ENCODE measurements around the gene ATG9B. TPM values are rescaled to one million over a fixed set of nuclear protein-coding genes. Genes with fewer than 3 reads are reported as not detected.
"Not testable (repeated sequence)": the region's sequence is repeated elsewhere in the genome, so short reads cannot be mapped to it uniquely, and the experiment has no call there.

ATG9B gene
- total RNA-seq, 1 donor from 2014 or later = not detected

- intact Hi-C loops (cut with DNase I) = no loop called here
- ATAC-seq (ENCODE audit: poor library complexity) = no peak
- DNase-seq = no peak
Measured at GRCh38 chr7:151040616-151041375, 16.5 kb upstream of the ATG9B start.

GRCh38 chr7:151039850-151040548 is 15.7 kb upstream of the ATG9B start:
- DNase-seq = no peak
- intact Hi-C loops (cut with DNase I) = loop anchor here (10.0 kb wide), 1 partner anchor 75 kb away; no protein-coding TSS in a partner anchor
- ATAC-seq (ENCODE audit: poor library complexity) = no peak

GRCh38 chr7:151038951-151039849 is 14.9 kb upstream of the ATG9B start:
- intact Hi-C loops (cut with DNase I) = loop anchor here (10.0 kb wide), 1 partner anchor 76 kb away; no protein-coding TSS in a partner anchor
- ATAC-seq (ENCODE audit: poor library complexity) (peak; percentile 43), DNase-seq (peak; percentile 66)

- DNase-seq (no peak), ATAC-seq (ENCODE audit: poor library complexity) (no peak)
- intact Hi-C loops (cut with DNase I) = loop anchor here (10.0 kb wide), 1 partner anchor 79 kb away; no protein-coding TSS in a partner anchor
Measured at GRCh38 chr7:151035902-151036301, 11.6 kb upstream of the ATG9B start.

GRCh38 chr7:151035026-151035717 is 10.9 kb upstream of the ATG9B start:
- intact Hi-C loops (cut with DNase I) = loop anchor here (10.0 kb wide), 1 partner anchor 80 kb away; no protein-coding TSS in a partner anchor
- ATAC-seq (ENCODE audit: poor library complexity) (peak; percentile 71), DNase-seq (no peak)

- DNase-seq (no peak), ATAC-seq (ENCODE audit: poor library complexity) (no peak)
- intact Hi-C loops (cut with DNase I) = loop anchor here (10.0 kb wide), 1 partner anchor 80 kb away; no protein-coding TSS in a partner anchor
Measured at GRCh38 chr7:151034312-151035025, 10.2 kb upstream of the ATG9B start.

- ATAC-seq (ENCODE audit: poor library complexity) = no peak
- intact Hi-C loops (cut with DNase I) = loop anchor here (10.0 kb wide), 1 partner anchor 81 kb away; no protein-coding TSS in a partner anchor
Measured at GRCh38 chr7:151033864-151034249, 9.6 kb upstream of the ATG9B start.

GRCh38 chr7:151032936-151033863 is 8.9 kb upstream of the ATG9B start:
- intact Hi-C loops (cut with DNase I) = loop anchor here (10.0 kb wide), 1 partner anchor 82 kb away; no protein-coding TSS in a partner anchor
- ATAC-seq (ENCODE audit: poor library complexity) = no peak

More at GRCh38 chr7:151033864-151034249, 9.6 kb upstream of the ATG9B start:
- DNase-seq = no peak

GRCh38 chr7:151031011-151031410 is 6.7 kb upstream of the ATG9B start:
- DNase-seq = no peak
- ATAC-seq (ENCODE audit: poor library complexity) = no peak
- intact Hi-C loops (cut with DNase I) = loop anchor here (10.0 kb wide), 1 partner anchor 84 kb away; no protein-coding TSS in a partner anchor

More at GRCh38 chr7:151032936-151033863, 8.9 kb upstream of the ATG9B start:
- no peak for DNase-seq

GRCh38 chr7:151028948-151029501 is 4.7 kb upstream of the ATG9B start:
- intact Hi-C loops (cut with DNase I) = no loop called here
- ATAC-seq (ENCODE audit: poor library complexity) (no peak), DNase-seq (no peak)

GRCh38 chr7:151028131-151028947 is 4.0 kb upstream of the ATG9B start, which contains the start of gene ABCB8:
Gene ABCB8 (plus strand): TSS chr7:151028450. CDS start chr7:151028516, 66 bp downstream.
- peak; percentile 97 for DNase-seq
- ATAC-seq (ENCODE audit: poor library complexity) = peak; percentile 98
- intact Hi-C loops (cut with DNase I) = no loop called here

- DNase-seq; ATAC-seq (ENCODE audit: poor library complexity); intact Hi-C loops (cut with DNase I): not testable (repeated sequence)
Measured at GRCh38 chr7:151027728-151028130, 3.4 kb upstream of the ATG9B start.

GRCh38 chr7:151026771-151027727 is 2.8 kb upstream of the ATG9B start:
- DNase-seq; ATAC-seq (ENCODE audit: poor library complexity): not testable (repeated sequence)

More at GRCh38 chr7:151026771-151027727, 2.8 kb upstream of the ATG9B start:
- intact Hi-C loops (cut with DNase I) = not testable (repeated sequence)
